Superior temporal gyrus (tissue), 1 donor: ENCODE results near the gene ZC3H18.
"Not testable (repeated sequence)": the region's sequence is repeated elsewhere in the genome, so short reads cannot be mapped to it uniquely, and the experiment has no call there.

Experiments
- DNase-seq: peaks from one replicate; pipeline ENCODE4 v3.0.0-alpha.2; 2016; ENCODE audit errors: extremely low spot score

ZC3H18 gene

GRCh38 chr16:88654363-88655052, 84.3 kb downstream of the ZC3H18 start:
- no peak for DNase-seq

DNA sequence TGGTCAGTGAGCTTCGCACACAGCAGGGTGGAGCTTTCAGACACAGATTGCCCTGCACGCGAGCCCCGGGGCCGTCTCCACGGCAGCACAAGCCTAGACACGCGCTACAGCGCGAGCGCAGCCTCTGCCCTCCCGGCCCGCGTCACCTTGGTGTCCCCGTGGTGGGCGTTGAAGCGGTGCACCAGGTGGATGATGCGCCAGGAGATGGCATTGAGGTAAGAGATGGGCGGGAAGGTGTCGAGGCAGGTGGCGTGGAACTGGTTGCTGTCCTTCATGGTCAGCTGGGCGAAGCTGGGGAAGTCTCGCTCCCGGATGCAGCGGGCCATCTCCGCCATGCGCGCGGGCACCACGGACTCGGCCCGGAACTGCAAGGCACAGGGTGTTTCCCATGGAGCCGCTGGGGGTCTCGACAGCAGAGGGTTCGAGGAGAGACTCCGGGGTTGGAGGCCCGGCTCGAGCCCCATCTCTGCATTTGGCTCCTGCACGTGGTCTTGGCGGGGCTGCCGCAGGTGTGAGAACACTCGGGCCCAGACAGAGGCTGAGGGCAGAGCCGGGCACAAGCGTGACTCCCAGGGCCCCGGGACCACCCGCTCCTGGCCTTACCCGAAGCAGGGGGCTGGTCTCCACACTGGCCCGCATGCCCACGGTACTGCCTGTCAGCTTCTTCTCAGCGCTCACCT, 85.0 kb downstream of the ZC3H18 start:
- DNase-seq, result no peak

DNA sequence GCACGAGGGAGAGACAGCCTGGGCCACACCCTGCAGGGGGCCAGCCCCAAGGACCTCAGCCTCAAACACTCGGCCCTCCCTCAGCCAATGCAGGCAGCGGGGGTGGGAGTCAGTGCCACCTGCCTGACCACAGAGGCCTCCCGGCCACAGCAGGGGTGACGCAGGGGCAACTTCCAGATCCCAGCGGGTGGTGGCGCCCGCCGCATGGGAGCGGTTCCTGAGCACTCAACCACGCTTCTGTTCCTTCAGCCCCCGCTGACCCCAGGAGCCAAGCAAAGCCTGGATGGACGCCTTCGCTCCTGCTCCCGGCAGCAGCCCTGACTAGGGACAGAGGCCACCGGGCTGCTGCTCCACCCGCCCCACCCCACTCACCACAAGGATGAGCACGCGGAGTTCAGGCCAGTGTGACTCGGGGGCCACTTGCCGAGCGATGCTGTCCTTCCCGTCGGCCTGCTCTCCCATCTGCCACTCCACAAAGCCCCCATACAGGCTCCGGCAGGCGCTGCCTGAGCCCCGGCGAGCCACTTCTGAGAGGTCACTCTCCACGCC, 85.6 kb downstream of the ZC3H18 start:
- DNase-seq, result no peak

DNA sequence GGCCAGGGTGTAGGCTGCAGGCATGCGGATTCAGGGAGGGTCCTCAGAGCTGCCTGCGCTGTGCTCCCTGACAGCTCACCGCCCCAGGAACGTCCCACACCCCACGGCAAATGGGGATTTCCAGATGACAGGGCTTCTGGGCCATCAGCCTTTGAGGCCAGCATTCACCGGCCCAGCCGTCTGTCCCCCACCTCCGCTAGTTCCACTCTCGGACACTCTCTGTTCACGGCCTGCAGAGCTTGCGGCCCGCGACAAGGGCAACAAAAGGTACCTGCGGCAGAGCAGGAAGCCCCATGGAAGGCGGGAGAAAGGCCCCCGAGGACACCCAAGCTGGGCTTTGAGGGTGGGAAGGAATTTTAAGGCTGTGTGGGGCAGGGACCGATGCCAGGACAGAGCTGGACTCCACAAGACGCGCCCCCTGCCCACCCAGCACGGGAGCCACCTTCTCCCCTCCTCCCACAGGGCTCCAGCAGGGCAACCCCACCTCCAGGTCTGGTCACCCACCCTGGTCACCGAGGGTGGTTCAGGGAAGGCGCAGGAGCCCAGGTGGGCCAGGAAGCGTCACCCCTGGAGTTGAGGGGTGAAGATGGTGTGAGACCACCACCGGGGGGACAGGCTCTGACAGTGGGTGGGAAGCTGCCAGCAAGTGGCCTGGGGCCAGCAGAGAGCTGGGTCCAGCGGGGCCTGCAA, 86.2 kb downstream of the ZC3H18 start:
- no peak for DNase-seq

GRCh38 chr16:88657371-88657770, 87.2 kb downstream of the ZC3H18 start:
- DNase-seq, result no peak

DNA sequence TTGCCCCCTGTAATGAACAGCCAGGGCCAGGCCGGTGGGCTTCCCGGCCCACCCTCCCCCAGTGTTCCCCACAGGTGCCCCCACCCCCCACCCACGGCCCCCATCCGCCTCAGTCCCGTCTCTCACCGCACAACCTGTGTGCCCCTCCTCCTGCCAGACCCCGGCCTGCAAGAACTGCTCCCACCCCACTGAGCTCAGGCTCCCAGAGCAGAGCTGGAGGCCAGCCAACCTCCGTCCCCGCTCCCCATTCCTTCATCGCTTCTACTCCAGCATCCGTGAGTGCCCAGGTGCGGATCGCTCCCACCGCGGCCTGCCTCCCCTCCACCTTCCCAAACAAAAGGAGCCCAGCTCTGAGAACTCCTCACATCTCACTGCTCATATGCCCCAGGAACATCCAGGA, 88.5 kb downstream of the ZC3H18 start:
- no peak for DNase-seq

GRCh38 chr16:88659160-88659559, 89.0 kb downstream of the ZC3H18 start:
- no peak for DNase-seq

- no peak for DNase-seq
Measured at GRCh38 chr16:88661468-88661867, 91.3 kb downstream of the ZC3H18 start.

DNA sequence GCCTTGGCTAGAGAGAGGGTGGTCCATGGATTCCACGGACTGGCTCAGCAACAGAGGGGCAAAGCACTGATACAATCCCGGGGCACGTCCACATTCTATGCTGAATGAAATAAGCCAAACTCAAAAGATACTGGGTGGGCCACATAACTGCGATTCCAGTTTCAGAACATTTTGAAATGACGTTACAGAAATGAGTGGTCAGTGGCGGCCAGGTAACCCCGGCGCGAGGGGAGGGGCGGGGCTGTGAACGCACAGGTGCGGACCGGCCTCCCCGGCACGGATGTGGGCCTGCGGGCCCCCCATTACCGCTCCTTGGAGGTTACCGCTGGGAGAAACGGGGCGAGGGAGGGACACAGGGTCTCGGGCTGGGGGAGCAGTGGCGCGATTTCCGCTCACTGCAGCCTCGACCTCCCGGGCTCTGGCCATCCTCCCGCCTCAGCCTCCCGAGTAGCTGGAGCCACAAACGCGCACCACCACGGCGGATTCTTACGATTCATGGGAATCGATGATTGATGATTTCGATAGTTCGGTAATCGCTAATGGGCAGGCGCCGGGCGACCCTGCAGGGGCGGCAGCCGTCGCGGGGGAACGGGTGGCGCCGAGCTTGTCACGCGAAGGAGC, 92.1 kb downstream of the ZC3H18 start:
- DNase-seq, result no peak

DNA sequence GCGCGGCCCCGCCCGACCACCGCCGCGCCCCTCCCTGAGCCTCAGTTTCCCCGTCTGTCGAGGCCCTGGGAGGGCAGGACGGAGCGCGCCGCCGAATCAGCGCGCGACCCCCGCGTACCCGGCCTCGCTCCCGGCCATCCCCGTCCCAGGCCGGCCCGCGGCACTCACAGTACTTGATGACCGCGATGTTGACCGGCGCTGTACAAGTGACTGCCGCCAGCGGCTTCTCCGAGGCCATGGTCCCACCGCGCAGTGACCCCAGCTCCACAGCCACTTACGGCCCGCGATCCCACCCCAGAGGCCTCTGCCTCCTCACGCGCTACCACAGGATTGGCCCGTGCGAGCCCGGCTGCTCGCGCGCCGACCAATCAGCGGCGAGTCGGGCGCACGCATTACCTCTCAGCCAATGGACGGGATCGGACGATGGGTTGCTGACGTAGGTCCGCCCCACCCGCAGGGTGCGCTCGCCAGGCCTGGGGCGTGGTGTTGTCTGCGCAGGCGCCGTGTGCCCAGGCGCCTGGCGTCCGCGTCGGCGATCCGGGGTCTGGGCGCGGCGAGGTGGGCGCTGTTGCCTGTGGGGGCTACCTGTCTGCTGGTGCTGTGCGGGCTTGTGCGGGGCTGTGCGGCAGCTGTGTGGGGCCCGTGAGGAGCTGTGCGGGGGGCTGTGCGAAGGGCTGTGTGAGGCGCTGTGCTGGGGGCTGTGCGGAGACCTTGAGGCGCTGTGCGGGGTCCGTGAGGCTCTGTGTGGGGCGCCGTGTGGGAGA, 92.8 kb downstream of the ZC3H18 start, which contains the start of gene MVD:
MVD (minus strand) TSS at position 249 of the 764 bp plus-strand sequence; CDS start at position 238, 11 bp downstream.
- DNase-seq, result peak; percentile 98

GRCh38 chr16:88665148-88665547, 94.9 kb downstream of the ZC3H18 start:
- no peak for DNase-seq

- no peak for DNase-seq
Measured at GRCh38 chr16:88665570-88665969, 95.4 kb downstream of the ZC3H18 start.

DNA sequence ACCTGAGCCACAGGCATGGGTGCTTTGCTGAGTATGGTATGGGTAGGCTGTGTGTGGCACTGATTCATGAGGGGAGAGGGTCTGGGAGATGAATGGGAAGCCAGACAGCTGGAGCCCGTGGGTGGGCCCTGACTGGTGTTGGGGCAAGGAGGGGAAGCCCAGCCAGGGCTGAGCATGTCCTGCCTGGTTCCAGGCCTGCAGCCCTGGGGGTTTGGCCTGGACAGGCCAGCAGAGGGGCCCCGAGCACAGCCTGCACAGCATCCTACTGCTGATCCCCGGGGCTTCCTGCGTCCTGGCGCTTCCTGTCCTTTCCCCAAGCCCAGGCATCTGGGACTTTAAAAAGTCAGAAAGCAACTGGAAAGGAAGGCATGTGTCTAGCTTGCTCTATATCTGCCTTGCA, 97.3 kb downstream of the ZC3H18 start:
- no peak for DNase-seq

DNA sequence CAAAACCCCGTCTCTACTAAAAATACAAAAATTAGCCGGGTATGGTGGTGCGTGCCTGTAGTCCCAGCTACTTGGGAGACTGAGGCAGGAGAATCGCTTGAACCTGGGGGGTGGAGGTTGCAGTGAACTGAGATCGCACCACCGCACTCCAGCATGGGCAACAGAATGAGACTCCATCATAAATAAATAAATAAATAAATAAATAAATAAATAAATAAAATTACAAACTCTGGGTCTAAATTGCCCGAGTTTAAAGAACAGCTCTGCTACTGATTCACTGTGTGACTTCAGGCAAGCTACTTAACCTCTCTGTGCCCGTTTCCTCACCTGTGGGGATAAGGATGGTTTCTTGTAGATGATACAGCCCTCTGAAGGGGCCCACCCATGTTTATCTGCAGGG, 99.3 kb downstream of the ZC3H18 start:
- not testable (repeated sequence) for DNase-seq

DNA sequence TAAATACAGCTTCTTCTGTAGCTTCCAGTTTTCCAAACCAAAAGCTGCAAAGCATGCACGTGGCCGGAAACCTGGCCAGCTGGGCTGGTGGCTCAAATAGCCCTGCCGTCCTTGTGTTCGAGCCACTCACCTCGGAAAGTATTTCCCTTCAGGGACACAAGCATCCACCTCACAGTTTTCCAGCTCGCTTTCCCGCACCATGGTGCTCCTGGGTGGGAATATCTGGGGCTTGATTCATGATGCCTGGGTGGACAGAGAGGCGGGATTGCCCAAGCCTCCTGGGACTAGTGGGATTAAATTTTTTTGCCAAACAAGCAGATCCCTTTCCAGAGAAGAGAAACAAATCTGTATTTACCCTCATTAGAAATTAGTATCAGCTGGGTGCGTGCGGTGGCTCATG, 99.8 kb downstream of the ZC3H18 start:
- no peak for DNase-seq

- DNase-seq, result no peak
Measured at GRCh38 chr16:88671806-88672205, 101.6 kb downstream of the ZC3H18 start.

DNA sequence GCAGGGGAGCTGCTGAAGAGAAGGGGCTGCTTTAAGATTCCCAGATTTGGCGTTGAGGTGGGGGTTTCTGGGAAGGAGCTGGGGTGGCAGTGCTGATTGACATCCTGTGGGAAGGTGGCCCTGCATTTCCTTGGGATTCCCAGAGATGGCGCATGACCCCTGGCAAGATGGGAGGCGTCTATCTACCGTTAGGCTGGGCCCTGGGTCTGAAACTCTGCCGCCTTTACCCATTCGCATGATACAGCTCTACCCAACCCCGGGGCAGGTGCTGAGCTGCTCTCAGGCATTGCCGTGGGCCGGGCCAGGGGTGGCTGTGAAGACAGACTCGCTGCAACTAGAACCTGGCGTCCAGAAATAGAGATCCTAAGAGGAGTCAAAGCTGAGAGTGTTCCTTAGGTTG, 102.6 kb downstream of the ZC3H18 start:
- no peak for DNase-seq

DNA sequence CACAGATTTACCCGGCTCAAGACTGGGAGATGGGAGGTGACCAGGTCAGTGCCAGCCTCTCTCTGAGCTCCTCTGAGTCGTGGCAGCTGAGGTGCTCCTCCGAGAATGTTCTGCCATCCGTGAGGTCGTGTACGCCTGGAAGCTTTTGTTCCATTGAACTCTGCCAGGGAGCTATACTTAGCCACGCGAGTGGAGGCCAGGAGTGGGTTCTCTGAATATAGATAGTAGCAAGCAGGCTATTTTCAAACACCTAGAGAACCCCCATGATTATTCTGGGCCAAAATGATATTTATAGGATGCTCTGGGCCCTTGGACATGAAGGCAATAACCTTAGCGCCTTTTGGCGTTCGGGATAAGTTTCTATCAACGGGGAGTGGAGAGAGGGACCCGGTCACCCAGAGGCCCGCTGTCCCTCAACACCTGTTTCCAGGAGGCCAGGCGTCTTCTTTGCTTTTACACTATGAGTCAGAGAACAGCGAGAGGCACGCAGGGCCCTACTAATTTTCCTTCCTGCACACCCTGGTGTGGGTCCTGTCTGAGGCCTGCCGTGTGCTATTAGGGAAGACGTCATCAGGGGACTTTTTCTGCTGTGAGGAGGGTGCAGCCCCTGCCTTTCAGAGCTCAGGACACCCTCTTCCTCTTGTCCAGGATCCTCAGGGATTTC, 103.6 kb downstream of the ZC3H18 start:
- DNase-seq, result no peak

- DNase-seq, result no peak
Measured at GRCh38 chr16:88676502-88677242, 106.5 kb downstream of the ZC3H18 start.

DNA sequence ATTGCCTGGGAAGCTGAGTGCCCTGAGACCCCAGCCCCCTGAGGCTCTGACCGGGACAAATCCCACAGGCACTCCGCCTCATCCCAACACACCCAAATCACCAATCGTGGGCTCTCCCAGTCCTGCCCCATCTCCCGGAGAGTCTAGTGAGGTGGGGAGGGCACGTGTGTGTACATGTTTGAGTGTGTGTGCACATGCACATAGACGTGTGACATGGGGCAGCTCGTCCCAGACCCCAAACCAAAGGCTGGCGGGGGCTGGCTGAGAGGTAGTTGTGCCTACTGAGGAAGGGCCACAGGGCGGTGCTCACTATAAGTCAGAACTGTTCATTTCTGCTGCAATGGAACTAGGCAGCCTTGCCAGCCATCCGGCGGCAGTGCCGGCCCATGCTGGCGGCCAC, 107.5 kb downstream of the ZC3H18 start:
- no peak for DNase-seq
